Adipocyte (in vitro differentiated cells): ENCODE data around the gene STIM1.
"Not testable (repeated sequence)": the region's sequence is repeated elsewhere in the genome, so short reads cannot be mapped to it uniquely, and the experiment has no call there.

Source experiments
- DNase-seq: peaks from one replicate; pipeline ENCODE4 v3.0.0-alpha.2; 2015; ENCODE audit warnings: low read depth
- H3K27me3 ChIP-seq: replicated peaks from 2 replicates; pipeline ENCODE4 v1.7.0; 2013; ENCODE audit warnings: mild to moderate bottlenecking, low read length, moderate library complexity; ENCODE audit not compliant: control insufficient read depth, insufficient read depth
- H3K36me3 ChIP-seq: 2 replicates; pipeline ENCODE4 v1.7.0; 2013; ENCODE audit warnings: low read length, mild to moderate bottlenecking, moderate library complexity; ENCODE audit not compliant: control insufficient read depth, insufficient read depth, severe bottlenecking
- H3K4me1 ChIP-seq: 2 replicates; pipeline ENCODE4 v1.7.0; 2013; ENCODE audit warnings: mild to moderate bottlenecking, low read length, moderate library complexity; ENCODE audit not compliant: control insufficient read depth, insufficient read depth
- H3K4me3 ChIP-seq: 2 replicates; pipeline ENCODE4 v1.7.0; 2013; ENCODE audit warnings: mild to moderate bottlenecking, low read length, moderate library complexity
- H3K9ac ChIP-seq: 2 replicates; pipeline ENCODE4 v1.7.0; 2013; ENCODE audit warnings: mild to moderate bottlenecking, low read length, moderate library complexity
- H3K9me3 ChIP-seq: 2 replicates; pipeline ENCODE4 v1.7.0; 2013; ENCODE audit warnings: mild to moderate bottlenecking, low read length, moderate library complexity; ENCODE audit not compliant: control insufficient read depth

STIM1 gene

GRCh38 chr11:3856856-3857553, 1.5 kb downstream of the STIM1 start:
- DNase-seq: no peak
- Histone ChIP-seq H3K4me3 (peak overlapping the region; percentile 88), H3K4me1 (peaks cover 58% of the 10 kb centered on the region), H3K27me3 (no peaks in the 10 kb centered on the region), H3K9ac (peak overlapping the region; percentile 91), H3K36me3 (no peaks in the 10 kb centered on the region), H3K9me3 (no peaks in the 10 kb centered on the region)

DNA sequence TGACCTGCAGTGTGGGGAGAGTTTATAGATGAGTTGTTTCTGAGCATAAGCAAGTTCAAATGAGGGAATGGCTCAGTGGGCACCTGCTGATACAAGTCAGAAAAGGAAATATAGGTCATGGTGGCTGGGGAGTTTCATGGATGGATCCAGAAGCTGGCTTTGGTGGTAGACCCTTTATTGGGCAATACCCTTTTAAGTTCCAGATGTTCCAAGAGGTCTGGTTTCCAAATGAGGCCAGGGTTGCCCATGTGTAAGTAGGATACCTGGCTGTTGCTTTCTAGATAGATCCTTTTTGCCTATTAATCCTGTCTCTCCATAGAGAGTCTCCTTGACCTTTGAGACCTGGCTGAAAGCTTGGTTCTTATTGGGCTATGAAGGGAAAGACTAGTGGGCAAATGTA, 2.2 kb downstream of the STIM1 start:
- peak overlapping the region; percentile 88 for H3K4me3 ChIP-seq
- H3K9ac ChIP-seq: no peak overlapping the region
- no peaks in the 10 kb centered on the region for H3K36me3 ChIP-seq
- no peak for DNase-seq
- no peaks in the 10 kb centered on the region for H3K27me3 ChIP-seq
- H3K9me3 ChIP-seq: no peaks in the 10 kb centered on the region
- H3K4me1 ChIP-seq: peaks cover 61% of the 10 kb centered on the region

- H3K4me3 ChIP-seq: peak overlapping the region; percentile 88
- DNase-seq: no peak
- H3K27me3 ChIP-seq: no peaks in the 10 kb centered on the region
- no peaks in the 10 kb centered on the region for H3K36me3 ChIP-seq
- no peak overlapping the region for H3K9ac ChIP-seq
- no peaks in the 10 kb centered on the region for H3K9me3 ChIP-seq
- peaks cover 58% of the 10 kb centered on the region for H3K4me1 ChIP-seq
Observed at GRCh38 chr11:3859373-3859881, 4.0 kb downstream of the STIM1 start.

- Histone ChIP-seq H3K9me3 (no peaks in the 10 kb centered on the region), H3K27me3 (no peaks in the 10 kb centered on the region), H3K4me1 (peaks cover 62% of the 10 kb centered on the region), H3K4me3 (no peak overlapping the region), H3K9ac (peak overlapping the region; percentile 28), H3K36me3 (no peaks in the 10 kb centered on the region)
- DNase-seq: no peak
Observed at GRCh38 chr11:3860375-3860774, 4.9 kb downstream of the STIM1 start.

DNA sequence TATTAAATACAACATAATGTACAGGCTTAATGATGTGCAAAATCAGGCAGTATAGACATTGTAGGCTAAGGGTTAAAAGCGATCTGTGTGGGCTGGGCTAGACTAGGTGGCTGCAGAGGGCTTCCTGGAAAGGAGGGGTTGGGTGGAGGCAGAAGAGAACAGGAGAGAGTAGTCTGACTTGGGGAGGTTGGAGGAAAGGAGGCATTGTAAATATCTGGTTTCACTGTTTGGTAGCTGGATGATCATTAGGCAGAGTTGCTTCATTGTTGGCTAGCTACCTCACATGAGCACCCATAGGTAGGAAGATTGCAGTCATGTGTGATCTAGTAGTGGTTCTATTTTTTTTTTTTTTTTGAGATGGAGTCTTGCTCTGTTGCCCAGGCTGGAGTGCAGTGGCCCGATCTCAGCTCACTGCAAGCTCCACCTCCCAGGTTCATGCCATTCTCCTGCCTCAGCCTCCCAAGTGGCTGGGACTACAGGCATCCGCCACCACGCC, 5.5 kb downstream of the STIM1 start:
- Histone ChIP-seq H3K9ac (peak overlapping the region; percentile 28), H3K4me1 (peaks cover 68% of the 10 kb centered on the region)
- H3K9me3 ChIP-seq, DNase-seq, H3K4me3 ChIP-seq, H3K27me3 ChIP-seq, H3K36me3 ChIP-seq: not testable (repeated sequence)

DNA sequence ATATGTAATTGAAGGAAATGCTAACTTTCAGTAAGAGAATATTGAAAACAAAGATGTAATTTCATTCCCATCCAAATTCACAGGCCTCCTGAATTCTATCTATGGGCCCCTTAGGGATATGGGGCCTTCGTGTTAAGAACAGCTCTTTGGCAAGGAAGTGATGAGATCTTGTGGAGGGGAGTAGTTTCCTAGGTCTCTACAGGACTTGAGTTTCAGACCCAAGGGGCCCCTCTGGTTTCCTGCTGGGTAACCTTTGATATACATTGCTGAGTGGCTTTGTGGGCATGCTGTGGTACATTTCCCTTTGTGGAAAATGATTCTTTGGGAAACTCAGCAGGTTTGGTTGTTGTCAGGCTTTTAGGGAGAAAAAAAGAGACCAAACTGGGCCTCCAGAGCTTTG, 6.2 kb downstream of the STIM1 start:
- no peaks in the 10 kb centered on the region for H3K36me3 ChIP-seq
- H3K9ac ChIP-seq: no peak overlapping the region
- H3K9me3 ChIP-seq: no peaks in the 10 kb centered on the region
- no peaks in the 10 kb centered on the region for H3K27me3 ChIP-seq
- no peak overlapping the region for H3K4me3 ChIP-seq
- peaks cover 71% of the 10 kb centered on the region for H3K4me1 ChIP-seq
- no peak for DNase-seq

DNA sequence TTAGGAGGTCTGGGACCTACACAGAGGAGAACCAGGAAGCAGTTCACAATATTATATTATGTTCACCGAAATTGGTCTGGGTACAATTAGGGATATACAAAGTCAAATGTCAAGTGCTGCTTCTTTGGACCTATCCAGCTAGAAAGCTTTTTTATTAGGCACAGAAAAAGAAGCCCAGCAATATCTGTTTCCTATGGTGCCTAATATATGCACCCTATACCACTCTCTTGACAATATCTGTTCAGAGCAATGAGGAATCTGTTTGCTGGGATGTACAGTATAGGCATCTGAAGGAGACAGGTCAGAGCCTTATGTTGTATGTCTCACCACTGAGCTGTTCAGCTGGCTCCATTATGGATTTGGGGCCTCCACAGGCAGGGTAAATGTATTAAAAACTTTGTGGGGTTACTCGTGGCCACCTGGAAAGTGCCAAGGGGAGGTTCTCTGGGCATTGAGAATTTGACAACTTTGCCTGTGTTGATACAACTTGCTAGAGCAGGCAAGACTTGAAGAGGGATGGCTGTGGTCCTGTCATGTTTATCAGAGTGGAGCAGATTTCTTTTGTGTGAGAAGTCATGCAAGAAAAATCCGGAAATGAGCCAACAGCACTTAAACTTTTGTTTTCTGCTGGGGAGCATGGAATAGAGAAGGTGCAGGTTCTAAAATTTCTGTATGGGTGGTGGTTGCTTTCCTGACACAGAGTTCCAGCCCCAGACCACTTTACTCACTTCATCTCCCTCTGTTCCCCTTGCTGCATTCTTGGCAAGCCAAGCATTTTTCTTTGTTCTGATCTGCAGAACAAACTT, 10.1 kb downstream of the STIM1 start:
- H3K4me3 ChIP-seq: peak overlapping the region; percentile 19
- H3K9ac ChIP-seq: peak overlapping the region; percentile 1
- peaks cover 53% of the 10 kb centered on the region for H3K4me1 ChIP-seq
- no peaks in the 10 kb centered on the region for H3K27me3 ChIP-seq
- no peaks in the 10 kb centered on the region for H3K36me3 ChIP-seq
- peak; percentile 63 for DNase-seq
- H3K9me3 ChIP-seq: no peaks in the 10 kb centered on the region

DNA sequence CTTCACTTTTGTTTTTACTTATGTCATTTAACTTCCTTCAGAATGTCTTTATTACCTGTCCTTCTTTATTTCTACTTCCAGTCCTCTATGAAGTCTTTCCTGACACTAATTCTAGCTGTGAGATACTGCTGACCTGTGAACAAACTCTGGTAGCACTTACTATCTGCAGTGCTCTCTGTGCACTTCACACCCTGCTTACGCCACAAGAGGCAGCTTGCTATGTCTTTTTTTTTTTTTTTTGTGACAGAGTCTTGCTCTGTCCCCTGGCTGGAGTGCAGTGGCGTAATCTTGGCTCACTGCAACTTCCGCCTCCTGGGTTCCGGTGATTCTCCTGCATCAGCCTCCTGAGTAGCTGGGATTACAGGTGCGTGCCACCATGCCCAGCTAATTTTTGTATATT, 10.7 kb downstream of the STIM1 start:
- peak overlapping the region; percentile 1 for H3K9ac ChIP-seq
- H3K9me3 ChIP-seq: no peaks in the 10 kb centered on the region
- H3K27me3 ChIP-seq: no peaks in the 10 kb centered on the region
- no peak for DNase-seq
- no peaks in the 10 kb centered on the region for H3K36me3 ChIP-seq
- H3K4me3 ChIP-seq: peak overlapping the region; percentile 19
- peaks cover 48% of the 10 kb centered on the region for H3K4me1 ChIP-seq

- H3K9me3 ChIP-seq: no peaks in the 10 kb centered on the region
- no peak overlapping the region for H3K4me3 ChIP-seq
- peaks cover 43% of the 10 kb centered on the region for H3K4me1 ChIP-seq
- no peak for DNase-seq
- no peaks in the 10 kb centered on the region for H3K36me3 ChIP-seq
- H3K27me3 ChIP-seq: no peaks in the 10 kb centered on the region
- no peak overlapping the region for H3K9ac ChIP-seq
Observed at GRCh38 chr11:3866836-3867208, 11.4 kb downstream of the STIM1 start.

GRCh38 chr11:3867209-3868091, 12.0 kb downstream of the STIM1 start:
- DNase-seq: no peak
- H3K4me3 ChIP-seq: no peak overlapping the region
- no peaks in the 10 kb centered on the region for H3K27me3 ChIP-seq
- H3K4me1 ChIP-seq: peaks cover 38% of the 10 kb centered on the region
- H3K9me3 ChIP-seq: no peaks in the 10 kb centered on the region
- no peaks in the 10 kb centered on the region for H3K36me3 ChIP-seq
- H3K9ac ChIP-seq: peak overlapping the region; percentile 35
